A549 (cell line): ENCODE results near the gene COG8.

Experiments
- CEBPB ChIP-seq, 2 experiments: fragments of >200 bp in 1 of 2; sonication (Bioruptor Twin) in 1 of 2; formaldehyde crosslinking in 1 of 2; IDR thresholded peaks; 2 replicates each; pipeline ENCODE4 v1.6.1; 2012 to 2016
- CTCF ChIP-seq: fragments of >200 bp; sonication (Bioruptor Twin); formaldehyde crosslinking; IDR thresholded peaks from 3 replicates; pipeline ENCODE4 v1.5.1; 2016
- FOSL2 ChIP-seq, 2 experiments: fragments of 450-650 bp in 1 of 2; fragments of >200 bp in 1 of 2; sonication (Bioruptor Twin) in 1 of 2; formaldehyde crosslinking; IDR thresholded peaks; 2 replicates each; pipeline versions ENCODE4 v1.5.0 to v1.6.1; 2016 to 2020; ENCODE audit warnings: mild to moderate bottlenecking in 1 of 2, moderate library complexity in 1 of 2
- HDAC2 ChIP-seq: fragments of 200-600 bp; sonication (generic); IDR thresholded peaks from 2 replicates; pipeline ENCODE4 v1.6.1; 2016
- HOXB13 ChIP-seq: fragments of 250-450 bp; sonication (Bioruptor Pico); IDR thresholded peaks from 2 replicates; pipeline ENCODE4 v1.5.0; 2020; ENCODE audit warnings: low read depth, mild to moderate bottlenecking, moderate library complexity
- NPAS2 ChIP-seq: fragments of 250-450 bp; sonication (Bioruptor Pico); IDR thresholded peaks from 2 replicates; pipeline ENCODE4 v1.8.0; 2022; ENCODE audit warnings: mild to moderate bottlenecking, moderate library complexity, borderline replicate concordance
- RARB ChIP-seq: fragments of 250-450 bp; sonication (Bioruptor Pico); IDR thresholded peaks from 2 replicates; pipeline ENCODE4 v1.8.0; 2021; ENCODE audit warnings: mild to moderate bottlenecking, moderate library complexity
- RCOR1 ChIP-seq: fragments of 150-350 bp; IDR thresholded peaks from 2 replicates; pipeline ENCODE4 v1.6.1; 2014; ENCODE audit warnings: antibody characterized with exemption, low read length, low read depth
- SMC3 ChIP-seq: fragments of >200 bp; sonication (Bioruptor Twin); formaldehyde crosslinking; IDR thresholded peaks from 3 replicates; pipeline ENCODE4 v1.6.1; 2018; ENCODE audit warnings: inconsistent platforms
- TP53 ChIP-seq: fragments of 250-450 bp; sonication (Bioruptor Pico); IDR thresholded peaks from 2 replicates; pipeline ENCODE4 v1.5.0; 2021; ENCODE audit warnings: mild to moderate bottlenecking, moderate library complexity
- ZSCAN20 ChIP-seq: fragments of 250-450 bp; sonication (Bioruptor Pico); IDR thresholded peaks from 2 replicates; pipeline ENCODE4 v1.8.0; 2022; ENCODE audit warnings: mild to moderate bottlenecking, moderate library complexity
- TF ChIP-seq, protein P1 (sequence below): IDR thresholded peaks from 2 replicates; pipeline ENCODE4 v1.6.1; 2012
- TF ChIP-seq, protein P2 (sequence below): fragments of 150-350 bp; IDR thresholded peaks from 2 replicates; pipeline ENCODE4 v1.6.1; 2014; ENCODE audit warnings: low read depth, mild to moderate bottlenecking, low read length
- TF ChIP-seq, protein P3 (sequence below): fragments of >200 bp; sonication (Bioruptor Twin); formaldehyde crosslinking; IDR thresholded peaks from 3 replicates; pipeline ENCODE4 v1.6.1; 2016

DNA sequence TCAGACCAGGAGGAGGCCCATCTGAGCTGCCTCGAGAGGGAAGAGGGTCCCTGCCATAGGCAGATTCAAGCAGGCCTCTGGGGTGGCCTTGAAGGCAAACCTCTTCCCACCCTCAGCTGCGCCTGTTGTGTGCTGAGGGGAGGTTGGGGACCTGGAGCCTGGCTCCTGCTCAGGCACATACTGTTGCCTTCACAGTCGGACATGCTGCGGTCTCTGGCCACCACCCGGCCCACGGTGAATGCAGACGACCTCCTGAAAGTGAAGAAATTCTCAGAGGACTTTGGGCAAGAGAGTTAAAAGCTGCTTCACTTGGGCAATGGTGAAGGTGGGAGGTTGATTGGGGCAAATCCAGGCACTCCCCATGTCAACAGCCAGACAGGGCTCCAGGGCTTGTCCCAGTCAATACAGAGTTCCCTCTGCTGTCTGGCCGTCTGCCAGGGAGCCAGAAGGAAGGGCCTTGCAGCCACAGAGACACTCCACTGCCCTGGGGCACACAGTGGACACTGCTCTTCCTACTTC lies 15.3 kb downstream of the COG8 start:
- TF ChIP-seq CTCF: no peak
- TF ChIP-seq HOXB13 (CRISPR knock-in tag): no peak
- TF ChIP-seq FOSL2 (IDR thresholded peaks at IDR 0.05): no peak
- no peak for TF ChIP-seq FOSL2 (CRISPR knock-in tag; IDR thresholded peaks at IDR 0.05)
- no peak for TF ChIP-seq NPAS2 (CRISPR knock-in tag)
- no peak for TF ChIP-seq RCOR1
- TF ChIP-seq TP53: no peak
- TF ChIP-seq, protein P1, sequence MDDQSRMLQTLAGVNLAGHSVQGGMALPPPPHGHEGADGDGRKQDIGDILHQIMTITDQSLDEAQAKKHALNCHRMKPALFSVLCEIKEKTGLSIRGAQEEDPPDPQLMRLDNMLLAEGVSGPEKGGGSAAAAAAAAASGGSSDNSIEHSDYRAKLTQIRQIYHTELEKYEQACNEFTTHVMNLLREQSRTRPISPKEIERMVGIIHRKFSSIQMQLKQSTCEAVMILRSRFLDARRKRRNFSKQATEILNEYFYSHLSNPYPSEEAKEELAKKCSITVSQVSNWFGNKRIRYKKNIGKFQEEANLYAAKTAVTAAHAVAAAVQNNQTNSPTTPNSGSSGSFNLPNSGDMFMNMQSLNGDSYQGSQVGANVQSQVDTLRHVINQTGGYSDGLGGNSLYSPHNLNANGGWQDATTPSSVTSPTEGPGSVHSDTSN: no peak
- TF ChIP-seq, protein P2, sequence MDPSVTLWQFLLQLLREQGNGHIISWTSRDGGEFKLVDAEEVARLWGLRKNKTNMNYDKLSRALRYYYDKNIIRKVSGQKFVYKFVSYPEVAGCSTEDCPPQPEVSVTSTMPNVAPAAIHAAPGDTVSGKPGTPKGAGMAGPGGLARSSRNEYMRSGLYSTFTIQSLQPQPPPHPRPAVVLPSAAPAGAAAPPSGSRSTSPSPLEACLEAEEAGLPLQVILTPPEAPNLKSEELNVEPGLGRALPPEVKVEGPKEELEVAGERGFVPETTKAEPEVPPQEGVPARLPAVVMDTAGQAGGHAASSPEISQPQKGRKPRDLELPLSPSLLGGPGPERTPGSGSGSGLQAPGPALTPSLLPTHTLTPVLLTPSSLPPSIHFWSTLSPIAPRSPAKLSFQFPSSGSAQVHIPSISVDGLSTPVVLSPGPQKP: no peak
- no peak for TF ChIP-seq CEBPB (IDR thresholded peaks at IDR 0.05)
- TF ChIP-seq, protein P3, sequence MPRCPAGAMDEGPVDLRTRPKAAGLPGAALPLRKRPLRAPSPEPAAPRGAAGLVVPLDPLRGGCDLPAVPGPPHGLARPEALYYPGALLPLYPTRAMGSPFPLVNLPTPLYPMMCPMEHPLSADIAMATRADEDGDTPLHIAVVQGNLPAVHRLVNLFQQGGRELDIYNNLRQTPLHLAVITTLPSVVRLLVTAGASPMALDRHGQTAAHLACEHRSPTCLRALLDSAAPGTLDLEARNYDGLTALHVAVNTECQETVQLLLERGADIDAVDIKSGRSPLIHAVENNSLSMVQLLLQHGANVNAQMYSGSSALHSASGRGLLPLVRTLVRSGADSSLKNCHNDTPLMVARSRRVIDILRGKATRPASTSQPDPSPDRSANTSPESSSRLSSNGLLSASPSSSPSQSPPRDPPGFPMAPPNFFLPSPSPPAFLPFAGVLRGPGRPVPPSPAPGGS: no peak
- no peak for TF ChIP-seq ZSCAN20
- no peak for TF ChIP-seq RARB
- TF ChIP-seq HDAC2: no peak
- TF ChIP-seq SMC3: no peak
